ENCODE results near the gene SCAF1. TPM values are rescaled to one million over a fixed set of nuclear protein-coding genes. Genes with fewer than 3 reads are reported as not detected.
"Not testable (repeated sequence)": the region's sequence is repeated elsewhere in the genome, so short reads cannot be mapped to it uniquely, and the experiment has no call there.

The SCAF1 gene
- polyA plus RNA-seq, 1 experiment, result 3.4 TPM

DNA sequence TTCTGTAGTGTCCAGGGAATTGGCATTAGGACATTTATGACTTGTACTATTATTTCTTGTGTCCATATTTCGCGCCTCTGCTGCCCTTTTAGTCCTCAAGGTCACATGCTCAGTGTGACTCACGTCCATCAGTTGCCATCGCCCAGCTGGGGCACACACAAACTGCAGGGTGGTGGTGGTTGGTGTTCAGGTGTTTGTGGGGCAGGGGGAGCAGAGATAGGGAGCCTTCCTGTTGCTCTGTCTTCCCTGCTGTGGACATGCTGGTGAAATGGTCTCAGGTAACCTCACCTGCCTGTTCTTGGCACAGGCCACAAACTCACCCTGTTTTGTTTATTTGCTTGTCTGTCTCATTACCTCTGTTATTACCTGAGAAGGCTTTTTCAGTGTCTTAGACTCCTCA, 28.6 kb upstream of the SCAF1 start:
- TF ChIP-seq, protein P1, sequence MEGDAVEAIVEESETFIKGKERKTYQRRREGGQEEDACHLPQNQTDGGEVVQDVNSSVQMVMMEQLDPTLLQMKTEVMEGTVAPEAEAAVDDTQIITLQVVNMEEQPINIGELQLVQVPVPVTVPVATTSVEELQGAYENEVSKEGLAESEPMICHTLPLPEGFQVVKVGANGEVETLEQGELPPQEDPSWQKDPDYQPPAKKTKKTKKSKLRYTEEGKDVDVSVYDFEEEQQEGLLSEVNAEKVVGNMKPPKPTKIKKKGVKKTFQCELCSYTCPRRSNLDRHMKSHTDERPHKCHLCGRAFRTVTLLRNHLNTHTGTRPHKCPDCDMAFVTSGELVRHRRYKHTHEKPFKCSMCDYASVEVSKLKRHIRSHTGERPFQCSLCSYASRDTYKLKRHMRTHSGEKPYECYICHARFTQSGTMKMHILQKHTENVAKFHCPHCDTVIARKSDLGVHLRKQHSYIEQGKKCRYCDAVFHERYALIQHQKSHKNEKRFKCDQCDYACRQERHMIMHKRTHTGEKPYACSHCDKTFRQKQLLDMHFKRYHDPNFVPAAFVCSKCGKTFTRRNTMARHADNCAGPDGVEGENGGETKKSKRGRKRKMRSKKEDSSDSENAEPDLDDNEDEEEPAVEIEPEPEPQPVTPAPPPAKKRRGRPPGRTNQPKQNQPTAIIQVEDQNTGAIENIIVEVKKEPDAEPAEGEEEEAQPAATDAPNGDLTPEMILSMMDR (IDR thresholded peaks at IDR 0.05; ENCODE audit: insufficient read depth, low read depth, low read length), result no peak
- ChIA-PET POLR2A (no interaction called here), CTCF (no interaction called here)
- H3K4me3 ChIP-seq (ENCODE audit: low read depth, low read length), result no peak overlapping the region
- no peaks in the 10 kb centered on the region for H3K27me3 ChIP-seq (ENCODE audit: control insufficient read depth, insufficient read depth, low read length)
- DNase-seq (ENCODE audit: low read depth), result no peak
- H3K36me3 ChIP-seq (ENCODE audit: control insufficient read depth, insufficient read depth, low read length), result peaks cover 29% of the 10 kb centered on the region

DNA sequence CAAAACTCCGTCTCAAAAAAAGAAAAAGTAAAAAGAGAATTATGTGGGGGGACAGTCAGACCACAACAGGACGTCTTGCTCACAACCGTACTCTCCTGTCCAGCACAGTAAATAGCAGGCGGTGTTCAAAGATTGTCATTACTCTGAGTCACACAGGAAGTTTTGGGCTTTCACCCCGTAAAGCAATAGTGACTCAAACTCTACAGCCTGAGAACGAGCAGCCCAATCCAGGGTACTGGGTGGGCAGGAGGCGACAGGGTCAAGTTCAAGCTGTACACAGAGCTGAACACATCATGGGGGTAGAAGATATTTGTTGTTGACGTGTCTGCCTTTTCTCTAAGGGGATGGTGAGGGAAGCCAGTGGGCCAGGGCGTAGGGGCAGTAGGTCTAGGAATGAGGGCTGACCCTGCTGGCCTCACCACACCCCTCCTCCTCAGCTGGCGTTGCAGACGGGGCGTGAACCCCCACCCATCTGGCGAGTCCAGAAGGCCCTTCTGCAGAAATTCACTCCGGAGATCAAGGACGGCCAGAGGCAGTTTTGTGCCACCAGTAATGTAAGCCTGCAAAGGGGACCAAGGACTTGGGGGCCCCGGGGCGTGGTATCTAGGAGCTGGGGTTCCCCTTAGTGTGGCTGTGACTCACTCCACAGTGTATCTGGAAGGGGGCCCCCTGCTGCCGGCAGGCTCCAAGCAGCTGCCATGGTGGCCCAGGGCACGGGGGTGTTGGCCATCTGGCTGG, 27.7 kb upstream of the SCAF1 start:
- Histone ChIP-seq H3K27me3 (ENCODE audit: control insufficient read depth, insufficient read depth, low read length) (no peaks in the 10 kb centered on the region), H3K4me3 (ENCODE audit: low read depth, low read length) (no peak overlapping the region), H3K36me3 (ENCODE audit: control insufficient read depth, insufficient read depth, low read length) (peaks cover 28% of the 10 kb centered on the region)
- DNase-seq (ENCODE audit: low read depth), result peak; percentile 77
- TF ChIP-seq, protein P1 (IDR thresholded peaks at IDR 0.05; ENCODE audit: insufficient read depth, low read depth, low read length), result no peak; the same call in 1 of the 2 replicates
- CTCF ChIA-PET, result no interaction called here
- POLR2A ChIA-PET, result no interaction called here

DNA sequence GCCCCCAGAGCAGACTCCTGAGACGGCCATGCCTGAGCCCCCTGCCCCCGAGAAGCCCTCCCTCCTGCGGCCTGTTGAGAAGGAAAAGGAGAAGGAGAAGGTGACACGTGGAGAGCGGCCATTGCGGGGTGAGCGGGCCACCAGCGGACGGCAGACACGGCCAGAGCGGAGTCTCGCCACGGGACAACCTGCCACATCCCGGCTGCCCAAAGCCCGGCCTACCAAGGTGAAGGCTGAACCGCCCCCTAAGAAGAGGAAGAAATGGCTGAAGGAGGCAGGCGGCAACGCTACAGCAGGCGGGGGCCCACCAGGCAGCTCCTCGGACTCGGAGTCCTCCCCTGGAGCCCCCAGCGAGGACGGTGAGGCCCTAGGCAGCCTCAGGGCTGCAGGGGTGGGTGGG, 26.1 kb upstream of the SCAF1 start:
- ChIA-PET CTCF (no interaction called here), POLR2A (no interaction called here)
- no peak overlapping the region for H3K4me3 ChIP-seq (ENCODE audit: low read depth, low read length)
- no peaks in the 10 kb centered on the region for H3K27me3 ChIP-seq (ENCODE audit: control insufficient read depth, insufficient read depth, low read length)
- DNase-seq (ENCODE audit: low read depth), result no peak
- peaks cover 28% of the 10 kb centered on the region for H3K36me3 ChIP-seq (ENCODE audit: control insufficient read depth, insufficient read depth, low read length)
- TF ChIP-seq, protein P1 (IDR thresholded peaks at IDR 0.05; ENCODE audit: insufficient read depth, low read depth, low read length), result no peak

DNA sequence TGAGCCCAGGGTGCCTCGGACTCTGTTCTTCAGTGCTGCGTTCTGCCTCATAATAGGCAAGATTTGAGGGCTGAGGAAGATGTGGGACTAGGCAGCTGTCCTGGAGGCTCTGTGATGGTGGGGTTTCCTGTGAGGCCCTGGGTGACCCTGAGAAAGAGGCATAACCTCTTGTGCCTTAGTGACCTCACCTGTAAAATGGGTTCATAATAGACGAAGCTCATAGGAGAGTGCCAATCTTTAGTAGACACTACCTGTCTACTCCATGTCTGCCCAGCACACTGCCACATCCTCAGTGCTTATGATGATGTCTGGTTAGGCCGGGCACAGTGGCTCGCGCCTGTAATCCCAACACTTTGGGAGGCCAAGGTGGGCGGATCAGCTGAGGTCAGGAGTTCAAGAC, 25.5 kb upstream of the SCAF1 start:
- Histone ChIP-seq H3K4me3 (ENCODE audit: low read depth, low read length) (no peak overlapping the region), H3K27me3 (ENCODE audit: control insufficient read depth, insufficient read depth, low read length) (no peaks in the 10 kb centered on the region), H3K36me3 (ENCODE audit: control insufficient read depth, insufficient read depth, low read length) (peaks cover 25% of the 10 kb centered on the region)
- TF ChIP-seq, protein P1 (IDR thresholded peaks at IDR 0.05; ENCODE audit: insufficient read depth, low read depth, low read length), result no peak
- ChIA-PET CTCF (interaction anchor here (1.3 kb wide), 1 partner anchor 15 kb away, joined by 4 read pairs; no protein-coding TSS in a partner anchor), POLR2A (no interaction called here)
- DNase-seq (ENCODE audit: low read depth), result no peak

DNA sequence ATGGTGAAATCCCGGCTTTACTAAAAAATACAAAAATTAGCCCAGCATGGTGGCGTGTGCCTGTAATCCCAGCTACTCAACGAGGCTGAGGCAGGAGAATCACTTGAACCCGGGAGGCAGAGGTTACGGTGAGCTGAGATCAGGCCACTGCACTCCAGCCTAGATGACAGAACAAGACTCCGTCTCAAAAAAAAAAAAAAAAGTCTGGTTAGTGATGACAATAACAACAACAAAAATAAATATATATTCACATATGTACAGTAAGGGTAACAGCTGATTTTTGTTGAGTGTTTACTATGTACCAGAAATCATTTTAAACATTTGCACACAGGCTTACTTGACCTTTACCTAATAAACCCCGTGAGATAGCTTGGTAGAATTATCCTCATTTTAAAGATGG, 25.1 kb upstream of the SCAF1 start:
- ChIA-PET POLR2A (no interaction called here), CTCF (interaction anchor here (1.3 kb wide), 1 partner anchor 14 kb away, joined by 4 read pairs; no protein-coding TSS in a partner anchor)
- no peaks in the 10 kb centered on the region for H3K27me3 ChIP-seq (ENCODE audit: control insufficient read depth, insufficient read depth, low read length)
- TF ChIP-seq, protein P1 (IDR thresholded peaks at IDR 0.05; ENCODE audit: insufficient read depth, low read depth, low read length), result no peak
- peaks cover 27% of the 10 kb centered on the region for H3K36me3 ChIP-seq (ENCODE audit: control insufficient read depth, insufficient read depth, low read length)
- H3K4me3 ChIP-seq (ENCODE audit: low read depth, low read length), result no peak overlapping the region
- no peak for DNase-seq (ENCODE audit: low read depth)

DNA sequence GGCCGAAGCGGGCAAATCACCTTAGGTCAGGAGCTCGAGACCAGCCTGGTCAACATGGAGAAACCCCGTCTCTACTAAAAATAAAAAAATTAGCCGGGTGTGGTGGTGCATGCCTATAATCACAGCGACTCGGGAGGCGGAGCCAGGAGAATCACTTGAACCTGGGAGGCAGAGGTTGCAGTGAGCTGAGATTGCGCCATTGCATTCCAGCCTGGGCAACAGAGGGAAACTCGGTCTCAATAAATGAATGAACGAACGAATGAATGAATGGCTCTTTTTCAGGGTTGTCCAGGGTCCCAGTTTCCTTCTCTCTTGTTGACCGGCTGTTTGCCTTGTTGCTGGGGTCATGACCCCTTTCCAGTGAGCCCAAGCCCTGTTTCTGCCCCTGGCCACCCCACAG, 24.1 kb upstream of the SCAF1 start:
- CTCF ChIA-PET; H3K4me3 ChIP-seq (ENCODE audit: low read depth, low read length); H3K27me3 ChIP-seq (ENCODE audit: control insufficient read depth, insufficient read depth, low read length); DNase-seq (ENCODE audit: low read depth); POLR2A ChIA-PET: not testable (repeated sequence)
- peaks cover 27% of the 10 kb centered on the region for H3K36me3 ChIP-seq (ENCODE audit: control insufficient read depth, insufficient read depth, low read length)

All from BJ (cell line).